CD4-positive, alpha-beta T cell treated with Interleukin-4 for 4 hours (primary cell): ENCODE measurements around the gene CES3.
"Not testable (repeated sequence)": the region's sequence is repeated elsewhere in the genome, so short reads cannot be mapped to it uniquely, and the experiment has no call there.

ENCODE experiments used
- DNase-seq: peaks from one replicate; pipeline ENCODE4 v3.0.0-alpha.2; 2020

CES3 gene

GRCh38 chr16:66946974-66947301 lies 14.1 kb upstream of the CES3 start:
- DNase-seq: no peak

GRCh38 chr16:66947302-66948065 lies 13.6 kb upstream of the CES3 start:
- DNase-seq: peak; percentile 85

GRCh38 chr16:66948134-66948836 lies 12.8 kb upstream of the CES3 start:
- DNase-seq: no peak

GRCh38 chr16:66948837-66949225 lies 12.2 kb upstream of the CES3 start:
- no peak for DNase-seq

- no peak for DNase-seq
Observed at GRCh38 chr16:66949472-66949871, 11.6 kb upstream of the CES3 start.

- no peak for DNase-seq
Observed at GRCh38 chr16:66950437-66950836, 10.6 kb upstream of the CES3 start.

- DNase-seq: no peak
Observed at GRCh38 chr16:66950971-66951790, 9.9 kb upstream of the CES3 start.

- DNase-seq: no peak
Observed at GRCh38 chr16:66952430-66953110, 8.5 kb upstream of the CES3 start.

- DNase-seq: no peak
Observed at GRCh38 chr16:66953462-66954096, 7.5 kb upstream of the CES3 start.

GRCh38 chr16:66954097-66954659 lies 6.9 kb upstream of the CES3 start:
- DNase-seq: peak; percentile 71

GRCh38 chr16:66955363-66956153 lies 5.5 kb upstream of the CES3 start:
- DNase-seq: not testable (repeated sequence)

GRCh38 chr16:66956154-66956457 lies 5.0 kb upstream of the CES3 start:
- not testable (repeated sequence) for DNase-seq

GRCh38 chr16:66958857-66959703 lies 2.0 kb upstream of the CES3 start:
- DNase-seq: no peak

- DNase-seq: no peak
Observed at GRCh38 chr16:66959704-66960161, 1.3 kb upstream of the CES3 start.

- no peak for DNase-seq
Observed at GRCh38 chr16:66960270-66960669, 796 bp upstream of the CES3 start.

- no peak for DNase-seq
Observed at GRCh38 chr16:66961914-66962313, 848 bp downstream of the CES3 start.

GRCh38 chr16:66964049-66964448 lies 3.0 kb downstream of the CES3 start:
- no peak for DNase-seq

GRCh38 chr16:66968847-66969246 lies 7.8 kb downstream of the CES3 start:
- DNase-seq: no peak

GRCh38 chr16:66970775-66971720 lies 10.0 kb downstream of the CES3 start:
- DNase-seq: no peak
